GM23248 (cell line): Measurements from ENCODE around the gene ARFGAP3.

Experiments used
- EZH2 ChIP-seq: fragments of 200-600 bp; sonication (generic); IDR thresholded peaks from 2 replicates; pipeline ENCODE4 v1.6.1; 2018; ENCODE audit warnings: antibody characterized with exemption, mild to moderate bottlenecking; ENCODE audit not compliant: insufficient read depth, poor library complexity, severe bottlenecking
- EZH2phosphoT487 ChIP-seq: fragments of 200-600 bp; sonication (generic); IDR thresholded peaks from 2 replicates; pipeline ENCODE4 v1.6.1; 2018; ENCODE audit warnings: antibody characterized with exemption, moderate library complexity, mild to moderate bottlenecking, low read depth; ENCODE audit not compliant: insufficient read depth

GRCh38 chr22:42792453-42792908, 64.6 kb downstream of the ARFGAP3 start:
- TF ChIP-seq EZH2 (no peak), EZH2phosphoT487 (no peak)
